GM18870 (cell line): ENCODE results near the gene SRGAP1.

ENCODE experiments used
- ATAC-seq: cut with Tn5 transposase; IDR thresholded peaks from one replicate; pipeline ENCODE4 v1.9.1; 2021; ENCODE audit warnings: moderate library complexity; ENCODE audit not compliant: unreplicated experiment

Gene SRGAP1

DNA sequence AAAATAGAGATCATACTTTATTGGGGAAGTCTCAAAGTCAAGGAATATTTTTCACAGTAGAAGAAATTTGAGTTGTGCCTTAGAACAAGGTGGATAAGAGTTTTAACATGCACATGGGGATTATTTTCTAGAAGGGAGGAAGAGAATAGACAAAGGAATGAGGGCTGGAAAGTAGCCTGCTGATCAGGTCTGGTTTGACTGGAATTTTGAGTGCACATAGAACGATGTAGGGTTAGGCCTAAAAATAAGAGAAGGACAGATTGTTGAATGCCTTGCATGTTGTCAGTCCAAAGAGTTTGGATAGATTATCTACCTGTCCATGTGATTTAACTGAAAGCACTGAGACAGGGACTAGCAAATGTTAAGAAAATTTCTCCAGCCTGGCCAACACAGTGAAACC lies 87.2 kb downstream of the SRGAP1 start:
- no peak for ATAC-seq

DNA sequence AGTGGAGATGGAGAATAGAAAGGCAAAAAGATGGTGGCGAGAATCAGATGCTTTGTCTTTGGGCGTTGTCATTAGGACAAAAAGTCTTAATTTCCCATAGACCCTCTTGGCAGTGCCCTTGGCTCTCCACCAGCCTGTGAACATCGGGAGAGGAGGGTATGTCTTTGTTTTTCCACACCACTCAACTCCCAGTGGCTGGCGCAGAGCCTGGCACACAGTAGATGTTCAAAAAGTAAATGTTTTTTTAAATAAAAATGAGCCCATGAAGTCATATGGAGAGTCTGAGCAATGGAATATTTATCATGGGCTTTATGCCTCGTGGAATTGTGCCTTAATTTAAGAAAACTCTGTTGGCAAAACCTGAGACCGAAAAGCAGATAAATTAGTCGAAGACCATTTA lies 90.4 kb downstream of the SRGAP1 start:
- ATAC-seq = no peak

DNA sequence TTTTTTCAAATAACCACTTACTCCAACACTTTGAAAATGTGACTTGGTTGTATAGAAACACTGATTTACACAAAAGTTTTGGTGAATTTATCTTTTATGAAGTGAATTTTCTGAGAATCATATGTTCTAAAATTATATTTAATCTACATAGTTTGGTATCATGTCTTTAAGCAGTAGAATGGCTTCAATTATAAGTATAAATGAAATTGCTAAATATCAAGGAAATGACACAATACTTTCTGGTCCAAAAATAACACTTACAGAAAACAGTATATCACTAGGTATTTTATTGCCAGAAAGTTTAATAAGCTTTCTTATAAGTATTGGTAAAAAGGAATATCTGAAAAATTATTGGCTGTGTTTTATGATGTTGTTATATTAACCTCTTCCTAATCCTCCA lies 90.9 kb downstream of the SRGAP1 start:
- ATAC-seq = no peak

GRCh38 chr12:63937378-63938316 lies 93.1 kb downstream of the SRGAP1 start:
- no peak for ATAC-seq

DNA sequence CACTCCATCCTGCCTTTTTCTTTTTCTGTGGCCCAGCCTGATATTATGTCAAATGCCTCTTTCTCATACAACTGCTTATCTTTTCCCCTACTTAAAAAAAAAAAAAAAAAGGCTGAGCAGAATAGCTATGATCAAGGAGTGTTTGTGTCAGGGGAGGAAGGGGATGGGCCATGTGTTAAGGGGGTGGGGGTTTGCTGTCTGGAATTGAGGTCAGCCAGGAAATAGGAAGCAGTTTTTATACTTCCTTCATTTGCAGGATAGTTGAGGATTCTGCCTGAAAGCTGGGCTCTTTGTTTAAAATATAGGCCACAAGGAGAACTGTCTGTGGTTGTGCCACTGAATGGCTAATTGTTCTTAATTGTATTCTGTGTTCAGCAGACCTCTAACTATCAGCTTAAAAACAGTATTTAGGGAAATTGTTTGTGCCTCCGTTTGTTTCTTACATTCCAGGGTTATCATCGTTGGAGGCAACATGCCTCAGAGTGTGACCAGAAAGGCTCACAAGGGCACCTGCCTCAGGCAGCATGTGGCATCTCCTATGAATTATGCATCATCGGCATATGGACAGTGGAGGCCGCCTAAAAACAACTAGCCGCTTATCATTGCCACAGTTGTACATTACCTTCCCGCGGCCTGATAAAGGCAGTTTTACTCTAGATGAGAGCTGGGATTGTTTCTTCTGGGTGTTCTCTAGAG lies 96.0 kb downstream of the SRGAP1 start:
- ATAC-seq = no peak

DNA sequence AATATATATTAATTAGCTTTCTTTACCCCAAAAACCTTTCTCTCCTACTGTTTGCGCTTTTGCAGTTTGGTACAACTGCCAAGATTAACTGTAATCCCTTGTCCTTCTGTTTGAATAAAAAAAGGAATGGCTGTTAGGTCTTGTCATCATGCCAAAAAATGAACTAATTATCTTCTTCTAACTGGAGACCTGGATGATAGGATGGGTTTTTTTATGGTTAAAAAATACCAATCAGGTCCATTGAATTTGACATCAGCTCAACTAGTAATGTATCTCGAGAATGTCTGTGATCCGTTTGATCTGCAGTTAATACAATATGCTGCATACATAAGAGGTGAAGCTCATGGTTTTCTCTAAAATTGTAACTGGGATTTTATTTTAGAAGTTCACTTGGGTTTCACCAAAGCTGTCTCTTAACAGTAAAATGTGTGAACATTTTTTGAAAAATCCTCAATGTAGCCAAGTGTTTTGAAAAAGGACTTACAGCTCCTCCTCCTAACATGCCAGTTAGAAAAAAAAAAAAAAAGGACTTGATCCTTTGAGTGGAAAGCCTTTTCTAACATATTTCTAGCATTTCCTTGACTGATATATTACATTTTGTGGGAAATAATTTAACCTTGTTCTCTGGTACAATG lies 96.8 kb downstream of the SRGAP1 start:
- no peak for ATAC-seq

DNA sequence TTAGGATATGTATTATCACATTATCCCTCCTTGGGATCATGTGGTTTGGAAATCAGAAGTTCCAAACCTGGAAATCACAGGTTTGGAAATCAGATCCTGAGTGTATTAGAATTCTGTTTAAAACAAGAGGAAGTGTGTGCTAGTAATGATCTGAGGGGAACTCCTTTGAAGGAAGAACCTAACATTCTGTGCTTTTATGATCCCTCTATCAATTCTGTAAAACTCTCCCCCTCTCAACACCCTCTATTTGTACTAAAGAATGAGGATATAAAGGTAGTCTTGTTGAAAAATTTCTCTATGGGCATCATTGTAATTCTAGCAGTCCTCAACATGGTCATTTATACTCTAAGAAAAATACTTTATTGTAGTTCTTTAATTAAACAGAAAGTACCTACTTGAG lies 97.4 kb downstream of the SRGAP1 start:
- ATAC-seq = no peak

DNA sequence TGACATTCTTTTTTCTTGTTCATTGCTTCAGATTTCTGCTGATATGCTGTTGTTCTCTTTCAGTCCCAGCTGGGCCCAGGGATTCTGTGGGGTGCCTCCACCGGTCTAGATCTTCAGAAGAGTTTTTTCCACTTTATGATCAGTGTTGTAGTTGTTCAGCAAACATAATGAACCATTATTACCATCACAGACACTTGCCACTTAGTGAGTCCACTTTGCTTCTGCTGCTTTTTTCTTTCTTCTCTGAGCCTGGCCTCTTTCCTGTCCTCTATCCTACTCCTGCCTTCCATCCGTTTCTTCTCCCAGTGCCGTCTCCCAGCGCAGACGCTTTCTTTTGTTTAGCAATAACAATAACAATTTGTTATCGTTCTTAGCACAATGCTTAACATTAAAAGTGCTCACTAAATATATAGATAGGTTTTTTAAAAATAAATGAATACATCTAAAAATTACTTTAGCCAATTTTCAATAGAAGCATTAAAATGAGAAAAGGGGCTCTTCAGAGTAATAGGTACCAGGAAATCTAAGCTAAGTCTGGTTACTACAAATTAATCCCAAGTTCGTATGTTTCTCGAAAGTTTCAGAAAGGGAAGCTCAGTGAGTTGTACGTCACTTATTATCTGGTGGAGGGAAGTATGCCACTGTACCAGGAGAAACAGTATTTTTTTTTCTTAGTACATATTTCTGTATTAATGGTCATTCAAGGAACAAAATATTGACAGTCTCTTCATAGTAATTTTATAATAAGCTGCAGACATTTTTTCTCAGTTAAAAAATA lies 98.2 kb downstream of the SRGAP1 start:
- ATAC-seq = no peak

- no peak for ATAC-seq
These were observed 99.6 kb downstream of the SRGAP1 start for GRCh38 chr12:63944034-63944579.

GRCh38 chr12:63944586-63945228 lies 100.2 kb downstream of the SRGAP1 start:
- no peak for ATAC-seq

GRCh38 chr12:63945777-63946176 lies 101.3 kb downstream of the SRGAP1 start:
- no peak for ATAC-seq

- no peak for ATAC-seq
These were observed 103.7 kb downstream of the SRGAP1 start for GRCh38 chr12:63948211-63948610.

DNA sequence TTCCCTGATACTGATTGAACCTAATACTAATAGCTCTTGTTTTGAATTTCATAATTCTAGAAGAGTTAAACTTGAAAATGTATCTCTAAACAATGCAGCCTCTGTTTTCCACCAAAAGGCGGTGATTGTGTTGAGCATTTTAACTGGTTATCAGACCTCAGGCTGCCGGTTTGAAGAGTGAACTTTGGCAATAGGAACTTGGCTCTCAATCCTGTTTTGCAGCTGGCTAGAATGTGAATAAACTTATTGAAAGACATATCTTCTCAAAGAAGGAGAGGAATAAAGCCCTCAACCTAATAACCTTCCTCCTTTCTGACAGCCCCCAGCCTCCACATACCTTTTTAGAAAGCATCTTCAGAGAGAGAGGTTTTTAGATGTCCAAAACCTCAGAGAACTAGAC lies 105.4 kb downstream of the SRGAP1 start:
- no peak for ATAC-seq

GRCh38 chr12:63952995-63953394 lies 108.5 kb downstream of the SRGAP1 start:
- ATAC-seq = no peak

DNA sequence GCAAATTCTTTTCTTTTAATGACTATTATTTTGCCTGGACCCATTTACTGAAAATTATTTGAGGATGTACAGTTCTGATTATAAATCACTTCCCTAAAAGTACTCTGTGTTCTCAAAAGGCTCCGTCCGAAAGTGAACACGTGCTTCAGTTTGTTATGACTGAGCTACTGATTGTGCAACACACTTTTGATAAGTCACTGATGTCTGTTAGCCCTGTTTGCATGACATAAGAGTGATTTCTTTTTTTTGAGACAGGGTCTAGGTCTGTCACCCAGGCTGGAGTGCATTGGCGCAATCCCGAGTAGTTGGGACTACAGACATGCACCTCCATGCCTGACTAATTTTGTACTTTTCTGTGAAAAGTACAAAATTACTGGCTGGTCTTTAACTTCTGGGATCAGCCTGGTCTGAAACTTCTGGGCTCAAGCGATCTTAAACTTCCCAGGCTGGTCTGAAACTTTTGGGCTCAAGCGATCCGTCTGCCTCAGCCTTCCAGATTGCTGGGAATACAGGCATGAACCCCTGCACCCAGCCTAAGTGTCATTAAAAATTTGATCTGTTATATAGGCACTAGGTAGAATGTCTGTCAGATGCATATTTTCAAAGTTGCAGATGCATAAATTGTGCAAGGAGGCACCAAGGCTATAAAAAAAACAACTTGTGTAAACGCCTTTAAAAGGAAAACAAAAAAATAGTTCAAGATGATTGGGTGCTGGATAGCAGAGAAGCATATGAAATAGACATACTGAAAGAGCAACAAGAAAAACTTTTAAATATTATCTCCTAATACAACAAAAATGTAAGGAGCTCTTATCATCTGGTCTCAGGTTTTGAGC lies 111.5 kb downstream of the SRGAP1 start:
- peak; percentile 48 for ATAC-seq

- no peak for ATAC-seq
These were observed 113.0 kb downstream of the SRGAP1 start for GRCh38 chr12:63957496-63957895.

DNA sequence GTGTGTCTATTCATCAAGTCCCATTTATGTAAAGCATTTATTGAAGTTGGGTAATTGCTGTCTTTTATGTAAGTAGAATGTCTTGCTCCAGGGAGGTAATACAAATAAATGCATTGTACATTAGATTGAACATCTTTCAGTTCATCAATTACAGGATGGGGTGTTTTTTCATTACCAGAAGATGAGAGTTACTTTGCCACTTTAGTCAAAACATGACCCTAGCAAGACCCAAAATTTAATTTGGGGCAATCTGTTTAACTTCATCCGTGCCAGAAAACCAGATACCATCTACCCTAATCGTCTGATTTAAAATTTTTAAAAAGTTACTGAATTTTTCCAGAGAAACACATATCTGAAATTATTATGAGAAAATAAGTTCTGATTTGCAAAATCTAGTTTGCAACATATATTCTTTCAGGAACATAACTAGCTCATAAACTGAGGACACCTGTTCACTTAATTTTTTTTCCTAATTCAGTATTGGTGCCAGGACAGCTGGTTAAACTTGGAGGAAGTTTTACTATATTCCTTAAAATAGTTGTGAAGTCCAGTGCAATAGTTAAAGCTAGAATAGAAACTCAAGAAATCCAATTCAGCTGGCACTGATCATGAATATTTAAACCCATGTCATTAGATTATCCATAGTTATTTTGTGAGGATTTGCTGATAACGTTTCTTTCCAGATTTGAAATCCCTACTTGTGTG lies 114.5 kb downstream of the SRGAP1 start:
- no peak for ATAC-seq

DNA sequence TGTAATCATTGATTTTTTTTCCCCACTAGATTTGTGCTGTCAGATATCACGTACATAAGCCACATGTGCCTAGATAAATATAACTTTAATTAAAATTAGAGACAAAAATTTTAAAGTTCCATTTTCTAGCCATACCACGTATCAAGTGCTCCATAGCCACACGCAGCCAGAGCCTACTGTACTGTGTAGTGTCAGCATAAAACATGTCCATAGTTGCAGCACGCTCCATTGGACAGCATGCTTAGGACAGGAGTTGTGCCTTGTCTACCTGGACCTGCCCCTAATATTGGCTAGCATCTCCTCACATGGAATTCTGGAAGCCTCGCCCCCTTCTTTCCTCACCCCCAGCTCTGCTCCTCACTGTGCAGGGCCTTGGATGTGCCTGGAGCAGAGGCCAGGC lies 116.5 kb downstream of the SRGAP1 start:
- no peak for ATAC-seq

- ATAC-seq = no peak
These were observed 117.0 kb downstream of the SRGAP1 start for GRCh38 chr12:63961543-63961942.
